HCT116 (cell line): ENCODE data around the gene CTRL. TPM values are rescaled to one million over a fixed set of nuclear protein-coding genes. Genes with fewer than 3 reads are reported as not detected.

ENCODE experiments used
- ATAC-seq: fragments of 200-7000 bp; cut with Tn5 transposase; 2 replicates; pipeline ENCODE4 v1.9.1; 2020; ENCODE audit warnings: mild to moderate bottlenecking, moderate library complexity
- BruUV-seq: library from RNA; stranded (reverse); fragments of 400-500 nt; replicated peaks from 2 replicates; lab custom pipeline; 2021; lab: Mats Ljungman, UMichigan
- CTCF ChIA-PET: fragments of 300-600 bp; sonication (Branson Sonifier 250); formaldehyde crosslinking; loops from one replicate; lab custom pipeline; 2021; ENCODE audit warnings: antibody characterized with exemption; lab: Charles Lee
- POLR2A ChIA-PET: fragments of 300-600, 350-600 bp; sonication (Branson Sonifier 250); formaldehyde crosslinking; loops from one replicate; lab custom pipeline; 2021; ENCODE audit warnings: antibody characterized with exemption; lab: Charles Lee
- RAD21 ChIA-PET, 2 experiments: fragments of 300-600 bp; sonication (Branson Sonifier 250); formaldehyde crosslinking; loops; one replicate each; lab custom pipeline; 2023; ENCODE audit warnings: low total read pairs in 2 of 2; ENCODE audit not compliant: uncharacterized antibody in 2 of 2, unreplicated experiment in 2 of 2, low non-redundant PET in 1 of 2; lab: Charles Lee
- DNase-seq: peaks from one replicate; pipeline ENCODE4 v3.0.0-alpha.2; 2010; ENCODE audit warnings: low read depth, low spot score
- H2AFZ ChIP-seq: fragments of 200-600 bp; shearing (Covaris generic), sonication (generic); 2 replicates; pipeline ENCODE4 v1.6.1; 2017; ENCODE audit warnings: low read depth, mixed run types, mixed read lengths, antibody characterized with exemption, low read length; ENCODE audit not compliant: poor library complexity, severe bottlenecking
- H3K27ac ChIP-seq: 2 replicates; pipeline ENCODE4 v1.5.1; 2012; ENCODE audit warnings: low read depth, low read length
- H3K27me3 ChIP-seq: fragments of 200-600 bp; sonication (generic); 2 replicates; pipeline ENCODE4 v1.6.1; 2016; ENCODE audit warnings: mixed run types, low read length, mixed read lengths; ENCODE audit not compliant: insufficient read depth
- H3K36me3 ChIP-seq, 2 experiments: fragments of 200-500 bp in 1 of 2; fragments of 200-600 bp in 1 of 2; sonication (Bioruptor generic) in 1 of 2; sonication (generic) in 1 of 2; 2 replicates each; pipeline versions ENCODE4 v1.5.1 to v1.6.1; 2014 to 2016; ENCODE audit warnings: low read length in 2 of 2, inconsistent platforms in 1 of 2, mixed read lengths in 1 of 2, mixed run types in 1 of 2; ENCODE audit not compliant: insufficient read depth in 2 of 2, control insufficient read depth in 1 of 2
- H3K4me1 ChIP-seq, 2 experiments: fragments of 200-600 bp in 1 of 2; sonication (generic) in 1 of 2; 2 replicates each; pipeline versions ENCODE4 v1.5.1 to v1.6.1; 2012 to 2017; ENCODE audit warnings: low read length in 2 of 2, inconsistent platforms in 1 of 2, mild to moderate bottlenecking in 1 of 2, mixed read lengths in 1 of 2, mixed run types in 1 of 2, moderate library complexity in 1 of 2; ENCODE audit not compliant: insufficient read depth in 2 of 2, control insufficient read depth in 1 of 2
- H3K4me2 ChIP-seq: fragments of 200-600 bp; sonication (generic); 2 replicates; pipeline ENCODE4 v1.6.1; 2017; ENCODE audit warnings: mixed run types, low read length, mixed read lengths
- H3K4me3 ChIP-seq, 2 experiments: fragments of 200-600 bp in 1 of 2; sonication (generic) in 1 of 2; replicated peaks in 1 of 2; 2 replicates each; pipeline ENCODE4 v1.5.1; 2011 to 2016; ENCODE audit warnings: low read length in 2 of 2, control low read depth in 1 of 2, low read depth in 1 of 2, mild to moderate bottlenecking in 1 of 2, mixed read lengths in 1 of 2, mixed run types in 1 of 2
- H3K79me2 ChIP-seq: fragments of 200-600 bp; sonication (generic); 2 replicates; pipeline ENCODE4 v1.6.1; 2017; ENCODE audit warnings: mild to moderate bottlenecking, mixed run types, low read length, moderate library complexity, mixed read lengths; ENCODE audit not compliant: insufficient read depth
- H3K9ac ChIP-seq: fragments of 200-600 bp; sonication (generic); 2 replicates; pipeline ENCODE4 v1.6.1; 2016; ENCODE audit warnings: low read length, mixed read lengths
- H3K9me2 ChIP-seq: fragments of 200-600 bp; sonication (generic), shearing (Covaris generic); 2 replicates; pipeline ENCODE4 v1.6.1; 2017; ENCODE audit warnings: mixed run types, mild to moderate bottlenecking, moderate library complexity; ENCODE audit not compliant: insufficient read depth
- H3K9me3 ChIP-seq, 2 experiments: fragments of 200-500 bp in 1 of 2; fragments of 200-600 bp in 1 of 2; sonication (Bioruptor generic) in 1 of 2; sonication (generic) in 1 of 2; 2 replicates each; pipeline ENCODE4 v1.6.1; 2014 to 2017; ENCODE audit warnings: low read length in 2 of 2, mixed read lengths in 2 of 2, inconsistent platforms in 1 of 2, low read depth in 1 of 2, mild to moderate bottlenecking in 1 of 2, mixed run types in 1 of 2, moderate library complexity in 1 of 2; ENCODE audit not compliant: control insufficient read depth in 1 of 2, insufficient read depth in 1 of 2
- H4K20me1 ChIP-seq: fragments of 200-600 bp; sonication (generic), shearing (Covaris generic); 2 replicates; pipeline ENCODE4 v1.6.1; 2017; ENCODE audit warnings: mixed run types, mild to moderate bottlenecking, moderate library complexity; ENCODE audit not compliant: insufficient read depth
- CBX3 ChIP-seq: IDR thresholded peaks from 2 replicates; pipeline ENCODE4 v1.6.1; 2012; ENCODE audit warnings: low read depth
- CEBPB ChIP-seq: IDR thresholded peaks from 2 replicates; pipeline ENCODE4 v1.6.1; 2012; ENCODE audit warnings: low read depth
- EGR1 ChIP-seq: IDR thresholded peaks from 2 replicates; pipeline ENCODE4 v1.6.1; 2012; ENCODE audit warnings: low read depth
- JUND ChIP-seq: IDR thresholded peaks from 2 replicates; pipeline ENCODE4 v1.6.1; 2012
- POLR2A ChIP-seq: IDR thresholded peaks from 2 replicates; pipeline ENCODE4 v1.7.0; 2011; ENCODE audit warnings: borderline replicate concordance; ENCODE audit not compliant: insufficient read depth, insufficient read length; ENCODE audit errors: extremely low read depth
- SRF ChIP-seq: IDR thresholded peaks from 2 replicates; pipeline ENCODE4 v1.6.1; 2012; ENCODE audit warnings: low read depth
- TCF7L2 ChIP-seq: IDR thresholded peaks from 2 replicates; pipeline ENCODE4 v1.7.0; 2011; ENCODE audit warnings: borderline replicate concordance, inconsistent platforms; ENCODE audit not compliant: insufficient read depth, insufficient read length; ENCODE audit errors: extremely low read depth
- YY1 ChIP-seq: IDR thresholded peaks from 2 replicates; pipeline ENCODE4 v1.6.1; 2011; ENCODE audit warnings: low read length, low read depth, moderate library complexity, mild to moderate bottlenecking; ENCODE audit not compliant: insufficient replicate concordance; ENCODE audit errors: extremely low read depth
- intact Hi-C: fragments of 100-400 bp; cut with micrococcal nuclease; formaldehyde crosslinking; loops from 2 replicates; pipeline ENCODE4 v1.10.0; 2022
- total RNA-seq: library from RNA; stranded (reverse); gene quantifications from one replicate; pipeline ENCODE4 v1.2.1, GENCODE V29; 2021; ENCODE audit not compliant: unreplicated experiment
- TF ChIP-seq, protein P1 (sequence below), 3 experiments: fragments of 200-600 bp in 1 of 3; sonication (generic) in 1 of 3; IDR thresholded peaks in 2 of 3; conservative IDR thresholded peaks in 1 of 3; 2 replicates each; pipeline ENCODE4 v1.5.1; 2012 to 2017; ENCODE audit warnings: low read depth in 2 of 3, low read length in 2 of 3, antibody characterized with exemption in 1 of 3, borderline replicate concordance in 1 of 3, control low read depth in 1 of 3, mild to moderate bottlenecking in 1 of 3, mixed read lengths in 1 of 3, mixed run types in 1 of 3, moderate library complexity in 1 of 3; ENCODE audit not compliant: insufficient read depth in 1 of 3

Gene CTRL
- total RNA-seq, 1 experiment from 2014 or later: 3.4 TPM

DNA sequence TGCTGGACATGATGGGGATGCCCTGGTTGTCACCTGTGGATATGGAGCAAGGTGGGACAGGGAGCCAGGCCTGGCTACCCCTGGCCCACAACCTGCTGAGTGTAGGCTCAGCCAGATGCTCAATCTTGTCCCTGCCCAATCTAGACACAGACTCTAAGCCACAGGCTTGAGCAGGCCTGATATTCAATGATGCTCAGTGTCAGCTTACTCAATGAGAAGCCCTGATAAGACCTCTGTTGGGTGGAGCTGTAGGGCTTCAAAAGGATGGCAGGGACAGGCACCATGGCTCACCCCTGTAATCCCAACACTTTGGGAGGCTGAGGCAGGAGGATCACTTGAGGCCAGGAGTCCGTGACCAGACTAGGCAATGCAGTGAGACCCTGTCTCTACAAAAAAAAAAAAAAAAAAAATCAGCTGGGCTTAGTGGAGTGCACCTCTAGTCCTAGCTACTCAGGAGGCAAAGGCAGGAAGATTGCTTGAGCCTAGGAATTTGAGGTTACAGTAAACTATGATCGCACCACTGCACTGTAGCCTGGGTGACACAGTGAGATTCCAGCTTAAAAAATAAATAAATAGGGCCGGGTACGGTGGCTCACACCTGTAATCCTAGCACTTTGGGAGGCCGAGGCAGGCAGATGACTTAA is 8.9 kb upstream of the CTRL start:
- CTCF ChIA-PET: no interaction called here
- Histone ChIP-seq H2AFZ (no peak overlapping the region), H3K27ac (no peak overlapping the region), H3K9me2 (no peaks in the 10 kb centered on the region), H4K20me1 (no peaks in the 10 kb centered on the region), H3K9me3 (no peaks in the 10 kb centered on the region), H3K27me3 (no peaks in the 10 kb centered on the region), H3K4me1 (peaks cover 3 to 25% of the 10 kb centered on the region in 2 experiments; a peak in 3 of 4 replicates), H3K9ac (no peak overlapping the region), H3K4me2 (no peak overlapping the region), H3K4me3 (no peak overlapping the region), H3K36me3 (peaks cover 0 to 7% of the 10 kb centered on the region in 2 experiments; a peak in 2 of 4 replicates), H3K79me2 (peaks cover 15% of the 10 kb centered on the region; the same call in 1 of the 2 replicates)
- TF ChIP-seq JUND: 0 out of 2 replicates have a peak, but pooled peaks have one; percentile 15
- no peak for TF ChIP-seq YY1
- no peak for TF ChIP-seq CEBPB
- no peak for TF ChIP-seq TCF7L2
- RAD21 ChIA-PET: no interaction called here
- POLR2A ChIA-PET: no interaction called here
- no TSS peak for BruUV-seq
- DNase-seq (no peak), ATAC-seq (no peak)
- intact Hi-C loops: no loop called here

DNA sequence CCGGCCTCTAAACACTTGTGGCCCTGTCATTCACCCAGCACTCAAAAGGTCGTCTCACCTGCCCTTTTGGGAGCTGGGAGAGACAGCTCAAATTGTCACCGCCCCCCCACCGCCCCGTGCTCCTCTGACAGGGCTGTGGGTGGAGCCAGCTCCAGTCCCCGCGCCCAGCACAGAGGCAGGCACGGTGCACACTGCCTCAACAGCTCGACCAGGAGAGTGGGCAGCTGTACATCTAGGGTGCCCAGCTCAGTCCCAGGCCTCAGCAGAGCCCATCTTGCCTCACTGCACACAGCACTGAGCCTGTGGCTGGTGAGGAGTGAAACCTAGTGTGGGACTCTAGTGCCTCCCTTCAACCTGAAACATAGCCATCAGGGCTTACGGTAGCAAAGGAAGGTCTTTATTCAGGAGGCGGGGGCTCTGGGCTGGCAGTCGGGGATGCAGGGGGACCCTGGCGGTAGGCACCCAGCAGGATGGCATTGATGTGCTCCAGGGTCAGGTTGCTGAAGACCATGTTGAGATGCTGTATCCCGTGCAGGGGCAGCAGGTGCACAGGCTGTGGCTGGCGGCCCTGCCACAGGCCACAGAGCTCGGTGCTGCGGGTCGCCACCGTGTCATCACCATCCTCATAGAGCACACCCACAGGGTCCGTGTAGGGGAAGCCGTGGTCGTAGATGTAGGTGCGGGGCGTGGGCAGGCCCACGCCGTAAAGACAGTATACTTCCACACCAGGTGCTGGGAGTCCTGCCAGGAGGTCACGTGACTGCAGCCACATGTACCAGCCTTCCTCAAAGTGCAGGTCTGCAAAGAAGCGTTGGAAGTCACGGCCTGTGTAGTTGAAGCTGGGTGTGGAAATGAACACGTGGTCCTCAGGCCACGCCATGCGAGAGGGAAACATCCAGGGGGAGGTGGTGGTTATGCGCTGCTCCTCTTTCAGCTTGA is 8.1 kb upstream of the CTRL start:
- Histone ChIP-seq H3K4me3 (no peak overlapping the region), H3K36me3 (peaks cover 0 to 7% of the 10 kb centered on the region in 2 experiments; a peak in 2 of 4 replicates), H3K9ac (no peak overlapping the region), H4K20me1 (no peaks in the 10 kb centered on the region), H3K79me2 (peaks cover 21% of the 10 kb centered on the region), H2AFZ (no peak overlapping the region), H3K9me3 (no peaks in the 10 kb centered on the region), H3K27me3 (no peaks in the 10 kb centered on the region), H3K4me2 (no peak overlapping the region), H3K4me1 (peaks cover 3 to 32% of the 10 kb centered on the region in 2 experiments; a peak in 3 of 4 replicates), H3K27ac (no peak overlapping the region), H3K9me2 (no peaks in the 10 kb centered on the region)
- intact Hi-C loops: loop anchor here (5.0 to 10.0 kb wide), 2 partner anchors 122 to 415 kb away; partner anchors contain the start of gene RIPOR1
- no TSS peak for BruUV-seq
- RAD21 ChIA-PET: no interaction called here
- CTCF ChIA-PET: no interaction called here
- ATAC-seq (no peak), DNase-seq (no peak)
- no peak for TF ChIP-seq POLR2A
- TF ChIP-seq JUND: no peak
- TF ChIP-seq YY1: no peak
- no peak for TF ChIP-seq EGR1
- TF ChIP-seq CEBPB: no peak
- no peak for TF ChIP-seq SRF
- no peak for TF ChIP-seq CBX3
- TF ChIP-seq, protein P1, sequence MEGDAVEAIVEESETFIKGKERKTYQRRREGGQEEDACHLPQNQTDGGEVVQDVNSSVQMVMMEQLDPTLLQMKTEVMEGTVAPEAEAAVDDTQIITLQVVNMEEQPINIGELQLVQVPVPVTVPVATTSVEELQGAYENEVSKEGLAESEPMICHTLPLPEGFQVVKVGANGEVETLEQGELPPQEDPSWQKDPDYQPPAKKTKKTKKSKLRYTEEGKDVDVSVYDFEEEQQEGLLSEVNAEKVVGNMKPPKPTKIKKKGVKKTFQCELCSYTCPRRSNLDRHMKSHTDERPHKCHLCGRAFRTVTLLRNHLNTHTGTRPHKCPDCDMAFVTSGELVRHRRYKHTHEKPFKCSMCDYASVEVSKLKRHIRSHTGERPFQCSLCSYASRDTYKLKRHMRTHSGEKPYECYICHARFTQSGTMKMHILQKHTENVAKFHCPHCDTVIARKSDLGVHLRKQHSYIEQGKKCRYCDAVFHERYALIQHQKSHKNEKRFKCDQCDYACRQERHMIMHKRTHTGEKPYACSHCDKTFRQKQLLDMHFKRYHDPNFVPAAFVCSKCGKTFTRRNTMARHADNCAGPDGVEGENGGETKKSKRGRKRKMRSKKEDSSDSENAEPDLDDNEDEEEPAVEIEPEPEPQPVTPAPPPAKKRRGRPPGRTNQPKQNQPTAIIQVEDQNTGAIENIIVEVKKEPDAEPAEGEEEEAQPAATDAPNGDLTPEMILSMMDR (IDR thresholded peaks at IDR 0.05 in 2 of 3, conservative IDR thresholded peaks at IDR 0.05 in 1 of 3; ENCODE audit: borderline replicate concordance in 1 of 3, insufficient read depth in 1 of 3, low read depth in 2 of 3, low read length in 2 of 3): no peak
- POLR2A ChIA-PET: no interaction called here
